Measurements from ENCODE around the gene HYI.

Gene HYI

GRCh38 chr1:43426221-43426620, 27.5 kb downstream of the HYI start:
- no peak for DNase-seq (ENCODE audit: low read depth)
- no peak for TF ChIP-seq CTCF (IDR thresholded peaks at IDR 0.05; ENCODE audit: low read depth, low read length, missing control alignments)

GRCh38 chr1:43425045-43425444, 28.7 kb downstream of the HYI start:
- TF ChIP-seq CTCF (IDR thresholded peaks at IDR 0.05; ENCODE audit: low read depth, low read length, missing control alignments), result no peak
- no peak for DNase-seq (ENCODE audit: low read depth)
- H3K4me3 ChIP-seq (ENCODE audit: low read depth, low read length), result no peak overlapping the region

More at GRCh38 chr1:43426221-43426620, 27.5 kb downstream of the HYI start:
- no peak overlapping the region for H3K4me3 ChIP-seq (ENCODE audit: low read depth, low read length)

- TF ChIP-seq CTCF (IDR thresholded peaks at IDR 0.05; ENCODE audit: low read depth, low read length, missing control alignments), result no peak
- no peak overlapping the region for H3K4me3 ChIP-seq (ENCODE audit: low read depth, low read length)
- DNase-seq (ENCODE audit: low read depth), result peak; percentile 16
Observed at GRCh38 chr1:43423672-43424550, 29.8 kb downstream of the HYI start.

- H3K4me3 ChIP-seq (ENCODE audit: low read depth, low read length), result no peak overlapping the region
- DNase-seq (ENCODE audit: low read depth), result no peak
- no peak for TF ChIP-seq CTCF (IDR thresholded peaks at IDR 0.05; ENCODE audit: low read depth, low read length, missing control alignments)
Observed at GRCh38 chr1:43422995-43423671, 30.6 kb downstream of the HYI start.

- H3K4me3 ChIP-seq (ENCODE audit: low read depth, low read length), result no peak overlapping the region
- no peak for DNase-seq (ENCODE audit: low read depth)
- TF ChIP-seq CTCF (IDR thresholded peaks at IDR 0.05; ENCODE audit: low read depth, low read length, missing control alignments), result no peak
Observed at GRCh38 chr1:43421976-43422750, 31.6 kb downstream of the HYI start.

- no peak overlapping the region for H3K4me3 ChIP-seq (ENCODE audit: low read depth, low read length)
- no peak for TF ChIP-seq CTCF (IDR thresholded peaks at IDR 0.05; ENCODE audit: low read depth, low read length, missing control alignments)
- no peak for DNase-seq (ENCODE audit: low read depth)
Observed at GRCh38 chr1:43421396-43421795, 32.3 kb downstream of the HYI start.
